GM12891 (cell line): ENCODE measurements around the gene ROBO4.

Source experiments
- DNase-seq: peaks from one replicate; pipeline ENCODE4 v3.0.0; 2011; ENCODE audit warnings: low spot score; ENCODE audit not compliant: insufficient read length
- FAIRE-seq: peaks from 2 replicates; lab custom pipeline; 2011; peaks lifted over from hg19 to GRCh38; lab: Jason Lieb, UNC
- PAX5 ChIP-seq: IDR thresholded peaks from 2 replicates; pipeline ENCODE4 v1.6.1; 2011; ENCODE audit warnings: low read length, moderate library complexity, mild to moderate bottlenecking; ENCODE audit not compliant: insufficient read depth, severe bottlenecking
- POLR2A ChIP-seq: IDR thresholded peaks from 2 replicates; pipeline ENCODE4 v1.6.1; 2011; ENCODE audit warnings: low read depth, low read length, control low read depth
- POLR2AphosphoS5 ChIP-seq: IDR thresholded peaks from 2 replicates; pipeline ENCODE4 v1.6.1; 2011; ENCODE audit warnings: low read depth, low read length, control low read depth
- POU2F2 ChIP-seq: IDR thresholded peaks from 2 replicates; pipeline ENCODE4 v1.6.1; 2011; ENCODE audit warnings: low read depth, mild to moderate bottlenecking, control low read depth, low read length, moderate library complexity
- SPI1 ChIP-seq: IDR thresholded peaks from 2 replicates; pipeline ENCODE4 v1.6.1; 2011; ENCODE audit warnings: low read depth, low read length, control low read depth
- TAF1 ChIP-seq: IDR thresholded peaks from 2 replicates; pipeline ENCODE4 v1.6.1; 2011; ENCODE audit warnings: low read depth, low read length, control low read depth

The ROBO4 gene

GRCh38 chr11:124837491-124837856 is 60.2 kb downstream of the ROBO4 start:
- DNase-seq, result no peak
- no peak for FAIRE-seq

GRCh38 chr11:124835918-124836317 is 61.7 kb downstream of the ROBO4 start:
- FAIRE-seq (no peak), DNase-seq (no peak)
- TF ChIP-seq SPI1, result no peak
- TF ChIP-seq POLR2A, result no peak
- no peak for TF ChIP-seq POU2F2
- no peak for TF ChIP-seq POLR2AphosphoS5
- no peak for TF ChIP-seq TAF1
- TF ChIP-seq PAX5, result no peak

More at GRCh38 chr11:124837491-124837856, 60.2 kb downstream of the ROBO4 start:
- no peak for TF ChIP-seq POLR2AphosphoS5
- TF ChIP-seq TAF1, result no peak
- TF ChIP-seq PAX5, result no peak
- TF ChIP-seq POLR2A, result no peak
- TF ChIP-seq SPI1, result no peak
- TF ChIP-seq POU2F2, result no peak

- FAIRE-seq (no peak), DNase-seq (no peak)
- TF ChIP-seq POLR2AphosphoS5 (no peak), POU2F2 (no peak), PAX5 (no peak), TAF1 (no peak), SPI1 (no peak), POLR2A (no peak)
Measured at GRCh38 chr11:124834526-124835180, 63.0 kb downstream of the ROBO4 start.
